GM18499 (cell line): Measurements from ENCODE around the gene SAFB2.
A peak's percentile ranks its signal among the peaks of the same experiment; 100 is the strongest.

ENCODE experiments used
- ATAC-seq: cut with Tn5 transposase; IDR thresholded peaks from one replicate; pipeline ENCODE4 v1.9.1; 2021; ENCODE audit warnings: moderate number of reproducible peaks; ENCODE audit not compliant: insufficient read depth, unreplicated experiment

The SAFB2 gene

DNA sequence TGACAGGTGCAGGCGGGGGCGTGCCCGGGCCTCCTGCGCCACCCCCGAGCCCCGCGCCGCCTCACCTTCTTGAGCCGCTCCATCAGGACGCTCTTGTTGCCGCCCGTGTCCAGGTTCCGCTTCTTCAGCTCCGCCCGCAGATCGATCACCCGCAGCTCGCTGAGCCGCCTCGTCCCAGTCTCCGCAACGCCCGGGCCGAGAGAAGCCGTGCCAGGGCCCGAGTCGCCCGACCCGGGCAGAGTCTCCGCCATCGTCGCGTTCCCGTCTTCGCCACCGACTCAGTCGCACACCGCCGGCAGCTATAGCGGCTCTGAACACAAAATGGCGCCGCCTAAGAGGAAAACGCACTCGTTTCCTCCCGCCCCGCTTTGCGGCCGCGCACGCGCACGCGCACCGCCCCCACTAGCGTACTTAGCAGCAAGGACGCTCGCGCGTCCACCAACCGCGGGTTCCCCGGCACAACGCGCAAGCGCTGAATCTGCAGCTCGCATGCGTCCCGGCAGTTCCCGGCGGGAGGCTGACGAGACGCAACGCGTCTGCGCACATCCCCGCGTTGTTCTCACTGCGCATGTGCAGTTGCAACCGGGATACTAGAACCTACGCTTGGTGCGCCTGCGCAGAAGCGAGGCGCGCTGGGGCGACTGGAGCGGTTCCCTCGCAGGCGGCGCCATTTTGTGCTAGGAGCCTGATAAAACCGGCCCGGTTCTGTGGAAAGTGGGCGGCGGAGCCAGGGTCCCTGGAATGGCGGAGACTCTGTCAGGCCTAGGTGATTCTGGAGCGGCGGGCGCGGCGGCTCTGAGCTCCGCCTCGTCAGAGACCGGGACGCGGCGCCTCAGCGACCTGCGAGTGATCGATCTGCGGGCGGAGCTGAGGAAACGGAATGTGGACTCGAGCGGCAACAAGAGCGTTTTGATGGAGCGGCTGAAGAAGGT lies at the start of gene SAFB2, which contains the start of gene SAFB:
TSS of gene SAFB2 (minus strand) at position 312 of the 932 bp plus-strand sequence. CDS start at position 251, 61 bp downstream.
TSS of gene SAFB (plus strand) at position 619 of the 932 bp plus-strand sequence. CDS start at position 742, 123 bp downstream.
- ATAC-seq, result peak; percentile 56

DNA sequence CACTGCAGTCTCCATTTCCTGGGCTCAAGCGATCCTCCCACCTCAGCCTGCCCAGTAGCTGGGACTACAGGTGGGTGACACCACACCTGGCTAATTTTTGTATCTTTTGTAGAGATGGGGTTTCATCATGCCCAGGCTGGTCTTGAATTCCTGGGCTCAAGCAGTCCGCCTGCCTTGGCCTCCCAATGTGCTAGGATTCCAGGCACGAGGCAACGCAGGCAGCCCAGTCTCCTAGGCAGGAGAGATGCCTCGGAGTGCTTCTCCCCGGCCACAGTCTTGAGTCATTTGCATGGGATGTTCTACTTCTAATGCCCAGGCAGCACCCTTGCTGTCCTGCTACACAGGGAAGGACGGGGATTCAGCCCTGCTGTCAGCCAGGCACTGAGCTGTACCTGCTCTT lies 49.0 kb upstream of the SAFB2 start:
- ATAC-seq, result no peak

DNA sequence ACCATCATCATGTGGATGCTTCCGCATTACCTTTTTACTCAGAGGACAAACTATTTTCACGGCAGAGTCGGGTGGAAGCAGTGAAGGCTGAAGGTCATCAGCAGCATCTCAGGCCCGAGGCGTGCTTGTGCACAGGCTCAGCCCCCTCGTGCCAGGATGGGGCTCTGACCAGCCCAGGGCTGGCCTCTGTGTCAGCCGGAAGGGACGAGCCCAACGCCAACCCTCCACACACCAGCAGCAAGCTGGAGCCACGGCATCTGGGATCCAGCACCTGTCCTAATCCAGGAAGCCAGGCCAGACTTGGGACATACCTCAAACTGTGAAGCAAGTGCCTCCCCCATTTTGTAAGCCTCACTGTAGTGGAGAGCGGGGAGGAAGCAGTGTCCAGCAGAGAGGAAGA lies 46.6 kb upstream of the SAFB2 start:
- ATAC-seq, result no peak

DNA sequence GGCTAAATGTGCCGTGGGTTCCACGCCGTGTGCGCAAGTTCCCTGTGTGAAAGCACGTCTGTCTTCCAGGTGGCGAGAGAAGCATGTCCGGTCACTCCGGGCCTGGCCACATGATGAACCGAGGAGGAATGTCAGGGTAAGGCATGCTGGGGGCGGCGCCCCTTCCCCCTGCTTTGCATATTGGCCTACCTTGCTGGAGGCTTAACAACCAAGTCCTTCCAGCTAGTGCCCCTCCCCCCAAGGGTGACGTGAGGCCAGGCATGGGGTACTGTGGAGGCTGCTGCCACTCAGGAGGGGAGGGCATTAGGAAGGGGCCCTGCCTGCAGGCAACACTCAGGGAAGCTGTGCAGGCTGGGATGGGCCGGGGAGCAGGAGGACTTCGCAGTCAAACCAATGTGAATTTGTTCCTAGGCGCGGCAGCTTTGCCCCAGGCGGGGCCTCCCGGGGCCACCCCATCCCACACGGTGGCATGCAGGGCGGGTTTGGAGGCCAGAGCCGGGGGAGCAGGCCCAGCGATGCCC lies 45.2 kb upstream of the SAFB2 start:
- ATAC-seq, result no peak

DNA sequence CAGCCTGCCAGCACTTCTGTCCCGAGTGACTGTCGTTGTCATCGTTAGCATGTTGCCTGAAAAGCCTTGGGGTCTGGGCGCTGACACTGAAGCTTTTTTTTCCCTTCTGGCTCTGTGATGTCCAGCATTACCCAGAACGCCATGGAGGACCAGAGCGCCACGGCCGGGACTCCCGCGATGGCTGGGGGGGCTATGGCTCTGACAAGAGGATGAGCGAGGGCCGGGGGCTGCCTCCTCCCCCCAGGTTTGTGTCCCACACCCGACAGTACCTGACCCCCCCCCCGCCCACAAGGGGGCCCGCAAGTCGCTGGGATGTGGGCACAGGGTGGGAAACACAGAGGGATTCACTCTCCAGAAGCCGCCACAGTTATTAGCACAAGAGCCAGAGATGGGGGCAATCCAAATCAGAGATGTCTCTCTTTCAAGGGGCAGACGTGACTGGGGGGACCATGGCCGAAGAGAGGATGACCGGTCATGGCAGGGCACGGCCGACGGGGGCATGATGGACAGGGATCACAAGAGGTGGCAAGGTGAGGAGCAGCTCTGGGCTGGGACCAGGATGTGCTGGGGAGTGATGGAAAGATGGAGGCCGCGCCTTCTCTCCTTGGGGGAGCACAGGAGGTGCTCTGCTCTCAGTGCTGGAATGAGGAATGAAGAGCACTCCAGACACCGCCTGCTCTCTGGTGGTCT lies 44.5 kb upstream of the SAFB2 start:
- no peak for ATAC-seq

DNA sequence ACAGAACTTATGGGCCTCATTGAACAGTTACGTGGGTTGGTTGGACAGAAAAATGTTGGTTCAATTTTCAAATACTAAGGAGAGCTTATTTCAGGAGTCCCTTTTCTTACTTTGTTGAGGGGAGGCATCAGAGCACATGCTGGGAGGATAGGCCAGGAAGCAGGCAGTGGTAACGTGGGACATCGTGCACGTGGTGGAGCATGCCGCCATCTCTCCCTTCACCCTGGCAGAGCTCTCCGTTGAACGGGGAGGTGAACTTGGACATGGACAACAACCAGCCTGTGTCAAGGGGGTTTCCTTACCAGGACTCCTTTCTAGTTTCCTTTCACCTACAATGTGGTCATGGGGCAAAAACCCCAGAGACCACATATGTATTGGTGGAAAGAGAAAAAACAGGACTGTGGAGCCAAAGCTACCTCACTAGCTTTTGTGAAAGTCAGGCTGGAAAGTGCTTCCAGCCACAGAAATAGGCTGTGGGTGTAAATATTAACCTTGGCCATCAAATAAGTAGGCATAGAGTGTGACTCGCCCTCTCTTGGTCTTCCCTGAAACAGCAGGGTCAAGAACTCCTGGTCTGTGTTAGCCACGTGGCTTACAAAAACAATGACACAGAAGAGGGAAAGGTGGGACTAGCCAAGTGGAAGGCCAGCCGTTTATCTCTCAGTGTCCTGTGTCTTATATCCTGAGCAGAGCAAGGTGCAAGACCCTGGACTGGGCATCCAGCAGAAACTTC lies 43.4 kb upstream of the SAFB2 start:
- ATAC-seq, result no peak

DNA sequence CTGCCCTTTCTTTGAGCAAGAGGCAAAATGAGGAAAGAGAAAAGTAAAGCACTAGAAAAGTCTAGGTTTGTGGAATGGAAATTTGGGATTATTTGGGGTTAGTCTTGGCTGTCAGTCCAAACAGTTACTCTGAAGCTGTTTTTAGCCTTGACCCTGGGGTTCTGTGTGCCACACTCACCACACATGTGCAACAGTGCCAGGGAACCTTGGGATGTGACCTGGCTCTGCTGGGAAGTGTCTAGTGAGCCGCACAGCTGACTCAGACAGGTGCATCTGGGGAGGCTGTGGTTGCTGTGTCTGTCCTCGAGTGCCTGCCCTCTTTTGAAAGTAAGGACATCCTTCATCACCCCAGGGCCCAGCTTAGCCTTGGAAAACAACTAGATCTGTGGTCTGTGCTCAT lies 41.9 kb upstream of the SAFB2 start:
- ATAC-seq, result no peak

DNA sequence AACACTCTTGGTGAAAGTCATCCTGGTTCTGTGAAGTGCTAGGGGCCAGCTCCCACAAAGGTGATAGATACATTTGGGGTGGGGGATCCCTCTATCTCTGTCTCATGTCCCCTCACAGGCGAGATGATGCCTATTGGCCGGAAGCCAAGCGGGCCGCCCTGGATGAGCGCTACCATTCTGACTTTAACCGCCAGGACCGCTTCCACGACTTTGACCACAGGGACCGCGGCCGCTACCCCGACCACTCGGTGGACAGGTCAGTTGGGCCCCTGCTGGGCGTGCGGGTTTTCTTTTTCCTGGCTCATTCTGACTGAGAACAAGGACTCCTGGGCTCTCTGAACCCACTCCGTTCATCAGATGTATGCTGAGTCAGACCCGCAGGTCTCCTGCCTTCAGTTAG lies 41.3 kb upstream of the SAFB2 start:
- ATAC-seq, result no peak

DNA sequence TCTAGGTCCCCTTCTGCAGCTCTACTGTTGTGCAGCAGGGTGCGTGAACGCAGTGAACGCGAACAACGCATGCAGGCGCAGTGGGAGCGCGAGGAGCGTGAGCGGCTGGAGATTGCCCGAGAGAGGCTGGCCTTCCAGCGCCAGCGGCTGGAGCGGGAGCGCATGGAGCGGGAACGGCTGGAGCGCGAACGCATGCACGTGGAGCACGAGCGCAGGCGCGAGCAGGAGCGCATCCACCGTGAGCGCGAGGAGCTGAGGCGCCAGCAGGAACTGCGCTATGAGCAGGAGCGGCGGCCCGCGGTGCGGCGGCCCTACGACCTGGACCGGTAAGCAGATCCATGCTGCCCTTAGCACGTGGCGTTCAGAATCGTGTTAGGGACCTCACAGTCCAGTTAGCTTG lies 38.9 kb upstream of the SAFB2 start:
- ATAC-seq, result no peak

DNA sequence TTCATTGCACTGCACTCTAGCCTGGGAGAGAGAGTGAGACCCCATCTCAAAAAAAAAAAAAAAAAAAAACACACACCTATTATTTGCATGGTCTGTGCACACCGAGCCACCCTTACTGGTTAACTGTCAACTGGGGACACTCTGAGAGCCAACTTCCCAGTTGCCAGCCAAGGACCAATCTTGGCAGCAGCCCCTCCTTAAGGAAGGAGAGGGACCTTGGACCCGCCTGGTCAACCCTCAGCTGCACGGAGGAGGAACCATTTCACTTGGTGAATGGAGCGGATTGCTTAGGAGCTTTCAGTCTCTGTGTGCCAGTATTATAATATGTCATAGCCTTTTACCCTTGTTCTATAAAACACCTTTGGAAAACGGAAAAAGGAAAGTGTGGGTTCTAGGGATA lies 32.8 kb upstream of the SAFB2 start:
- no peak for ATAC-seq

DNA sequence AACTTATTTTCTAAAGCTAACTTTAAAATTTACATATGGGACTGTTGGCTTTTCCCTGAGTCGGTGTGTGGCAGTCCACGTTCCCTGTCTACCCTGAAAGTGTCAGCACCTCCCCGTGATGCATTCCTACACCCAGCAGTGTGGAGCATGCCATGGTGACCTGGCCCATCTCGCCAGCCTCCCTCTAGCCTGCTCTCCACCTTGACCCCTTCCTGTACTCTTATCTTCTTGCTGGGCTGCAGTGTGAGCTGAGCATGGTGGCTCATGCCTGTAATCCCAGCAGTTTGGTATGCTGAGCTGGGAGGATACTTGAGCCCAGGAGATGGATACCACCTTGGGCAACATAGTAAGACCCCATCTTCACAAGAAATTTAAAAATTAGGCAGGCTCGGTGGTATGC lies 32.4 kb upstream of the SAFB2 start:
- ATAC-seq, result no peak

DNA sequence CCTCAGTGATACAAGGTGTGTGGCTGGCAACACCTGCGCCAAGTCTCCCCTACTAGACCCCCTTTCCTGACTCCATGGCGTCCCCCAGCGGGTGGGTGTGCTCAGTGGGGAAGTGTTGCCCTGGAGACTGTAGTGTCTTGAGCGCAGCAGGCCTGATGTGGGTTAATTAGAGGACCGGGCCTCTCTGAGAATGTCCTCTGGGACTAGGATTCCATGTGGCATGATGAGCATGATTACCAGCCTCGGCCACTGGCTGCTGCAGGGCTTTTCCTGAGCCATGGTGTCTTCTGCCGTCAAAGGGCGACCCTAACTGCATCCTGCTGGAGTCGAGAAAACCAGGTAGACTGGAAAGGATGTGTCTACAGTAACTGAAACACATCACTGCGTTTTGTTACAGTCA lies 29.7 kb upstream of the SAFB2 start:
- ATAC-seq, result no peak

DNA sequence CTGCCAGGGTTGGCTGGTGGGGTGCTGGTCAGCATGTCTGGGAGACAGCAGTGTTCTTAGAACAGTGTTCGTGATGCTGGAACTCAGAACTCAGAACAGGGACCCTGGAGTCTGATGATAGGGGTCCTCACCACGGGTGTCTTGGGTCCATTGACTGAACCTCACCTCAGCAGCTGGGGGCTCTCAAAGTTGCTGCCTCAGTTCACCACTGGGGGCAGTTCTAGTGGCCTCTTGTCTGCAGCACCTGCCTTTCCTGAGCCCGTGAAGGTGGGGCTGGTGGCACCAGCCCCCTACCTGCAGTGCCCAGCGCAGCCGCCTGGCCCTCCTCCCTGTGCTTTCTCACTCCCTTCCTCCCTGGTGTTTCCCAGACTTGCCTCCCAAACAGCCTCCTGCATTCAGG lies 28.8 kb upstream of the SAFB2 start:
- no peak for ATAC-seq

DNA sequence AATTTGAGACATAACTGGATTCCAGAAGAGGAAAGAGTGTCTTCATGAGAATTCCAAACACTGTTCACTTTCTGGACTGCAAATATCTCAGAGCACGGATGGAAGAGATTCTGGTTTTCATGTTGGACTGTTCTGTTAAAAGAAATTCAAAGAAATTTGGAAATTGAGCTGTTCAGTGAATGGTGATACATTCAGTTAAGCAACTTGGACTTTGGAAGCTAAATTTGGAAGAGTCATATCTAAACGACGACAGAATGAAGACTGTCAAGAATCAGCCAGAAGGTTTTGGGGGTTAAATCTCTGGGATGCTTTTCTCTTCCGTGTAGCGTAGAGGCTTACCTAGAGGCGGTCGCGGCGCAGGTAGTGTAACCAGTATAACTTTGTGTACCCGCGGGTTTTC lies 25.9 kb upstream of the SAFB2 start:
- no peak for ATAC-seq

DNA sequence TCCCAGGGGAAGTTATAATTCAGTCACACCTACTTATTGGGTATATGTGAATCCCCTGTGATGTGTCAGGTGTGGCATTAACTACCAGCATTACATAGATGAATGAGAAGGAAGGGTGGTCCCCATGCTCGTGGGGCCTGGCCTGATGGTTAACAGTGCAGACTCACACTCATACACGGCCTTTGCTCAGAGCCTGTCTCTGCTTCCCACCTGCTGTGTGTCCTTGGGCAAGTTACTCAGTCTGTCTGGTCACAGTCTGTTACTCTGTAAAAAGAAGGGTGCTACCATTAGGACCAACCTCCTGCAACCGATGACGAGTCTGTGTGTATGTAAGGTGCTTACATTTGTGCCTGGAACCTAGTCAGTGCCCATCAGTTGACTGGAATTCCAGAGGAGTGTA lies 24.1 kb upstream of the SAFB2 start:
- no peak for ATAC-seq

DNA sequence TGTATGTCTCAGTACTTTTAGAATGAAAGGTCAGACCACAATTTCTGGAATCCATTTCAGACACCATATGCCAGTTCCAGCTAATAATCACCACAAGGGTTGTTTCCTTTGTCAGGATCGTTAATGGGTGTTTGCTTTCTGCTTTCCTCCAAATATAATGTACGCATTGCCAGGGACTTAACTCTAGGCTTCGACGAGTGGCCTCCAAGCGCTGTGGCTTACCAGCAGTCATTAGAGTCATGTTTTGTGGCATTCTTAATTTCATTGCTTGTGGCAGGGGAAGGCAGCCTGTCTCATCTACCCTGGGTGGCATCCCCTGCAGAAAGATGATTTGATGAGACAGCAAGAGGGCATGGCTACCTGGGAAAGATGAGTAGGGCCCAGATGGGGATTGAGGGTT lies 22.8 kb upstream of the SAFB2 start:
- no peak for ATAC-seq

DNA sequence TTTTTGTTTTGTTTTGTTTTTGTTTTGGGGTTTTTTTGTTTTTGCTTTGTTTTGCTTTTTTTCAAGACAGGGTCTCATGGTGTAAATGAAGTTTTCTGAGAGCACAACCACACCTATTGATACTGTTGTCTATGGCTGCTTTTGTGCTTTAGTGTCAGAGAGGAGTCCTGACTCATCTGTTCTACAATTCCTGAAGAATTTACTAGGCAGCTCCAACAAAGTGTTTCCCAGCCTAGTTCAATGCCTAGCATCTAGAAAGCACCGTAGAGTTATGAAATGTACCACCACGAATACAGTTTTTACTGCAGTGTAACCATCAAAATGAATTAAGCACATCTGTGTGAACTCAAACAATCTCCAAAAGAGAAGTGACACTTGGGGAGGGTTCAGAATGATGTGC lies 21.5 kb upstream of the SAFB2 start:
- ATAC-seq, result no peak

DNA sequence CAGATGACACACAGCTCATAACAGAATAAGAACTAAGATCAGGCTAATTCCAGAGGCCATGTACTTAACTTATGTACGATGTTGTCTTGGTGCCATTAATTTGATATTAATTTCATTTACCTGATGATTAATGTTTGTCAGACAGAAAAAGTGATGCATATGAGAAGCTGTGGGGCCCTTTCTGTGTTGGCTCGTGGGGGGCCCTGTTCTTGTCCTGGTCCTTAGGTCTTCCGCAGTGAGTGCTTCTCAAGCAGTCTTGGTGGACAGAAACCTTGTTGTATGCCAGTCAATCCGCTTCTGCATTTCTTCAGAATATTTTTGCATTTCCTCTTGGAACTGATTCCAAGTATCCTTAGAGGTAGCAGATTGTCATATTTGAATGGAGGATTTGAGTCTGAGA lies 20.5 kb upstream of the SAFB2 start:
- no peak for ATAC-seq

DNA sequence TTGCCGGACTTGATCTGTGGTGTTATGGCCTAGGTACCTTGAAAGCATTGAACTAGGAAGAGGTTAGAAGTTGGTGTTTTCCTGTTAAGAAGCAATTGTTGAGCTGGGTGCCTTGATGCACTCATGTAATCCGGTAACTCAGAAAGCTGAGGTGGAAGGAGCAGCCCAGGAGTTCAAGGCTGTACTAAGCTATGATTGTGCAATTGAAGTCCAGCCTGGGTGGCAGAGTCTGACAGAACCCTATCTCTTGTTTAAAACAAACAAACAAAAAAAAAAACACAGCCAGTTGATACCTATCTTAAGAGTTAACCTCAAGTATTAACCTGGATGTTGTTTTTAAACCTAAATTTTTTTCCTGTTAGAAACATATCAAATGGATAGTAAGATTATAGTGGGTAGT lies 19.6 kb upstream of the SAFB2 start:
- ATAC-seq, result no peak

DNA sequence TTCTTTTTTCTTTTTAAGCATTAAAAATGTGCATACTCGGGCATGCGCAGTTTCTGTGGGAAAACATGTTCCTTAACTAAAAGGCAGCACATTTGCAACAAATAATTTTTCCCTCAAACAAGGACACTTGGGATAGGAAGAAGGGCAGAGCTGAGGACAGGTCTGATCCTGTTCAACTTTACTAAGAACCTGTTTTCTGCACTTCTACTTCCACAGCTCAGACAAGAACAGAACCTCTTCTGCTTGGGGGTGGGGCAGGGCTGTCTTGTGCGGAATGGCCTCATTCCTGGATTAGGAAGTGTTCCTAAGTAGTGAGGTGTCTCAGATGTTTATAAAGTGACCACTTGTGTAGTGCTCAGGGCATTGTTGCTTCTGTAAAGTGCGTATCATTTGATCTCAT lies 18.6 kb upstream of the SAFB2 start:
- no peak for ATAC-seq

DNA sequence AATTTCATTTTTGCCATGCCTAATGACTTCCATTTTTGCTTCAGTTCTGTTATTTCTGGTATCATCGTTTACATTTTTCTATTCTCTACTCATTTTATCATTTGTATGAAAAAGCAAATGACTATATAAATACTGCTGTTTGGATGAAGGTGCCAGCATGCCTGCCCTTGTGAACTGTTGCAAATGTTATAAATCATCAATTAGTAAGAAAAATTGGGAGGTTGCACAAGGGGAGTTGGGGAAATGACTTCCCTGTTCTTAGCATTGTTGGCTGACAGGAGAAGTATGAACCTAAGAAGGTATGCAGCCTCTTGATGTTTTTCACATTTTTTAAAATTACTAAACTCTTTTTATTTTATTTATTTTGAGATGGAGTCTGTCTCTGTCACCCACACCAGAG lies 15.4 kb upstream of the SAFB2 start:
- ATAC-seq, result no peak
